OCI-LY3 (cell line): Measurements from ENCODE around the gene FAF2.
"Not testable (repeated sequence)": the region's sequence is repeated elsewhere in the genome, so short reads cannot be mapped to it uniquely, and the experiment has no call there.

Source experiments
- H2AFZ ChIP-seq: fragments of 200-600, 300-600 bp; shearing (Covaris generic); 2 replicates; pipeline ENCODE4 v1.6.0; 2014; ENCODE audit warnings: antibody characterized with exemption, low read depth, low read length
- H3K27ac ChIP-seq: fragments of 200-600, 300-600 bp; sonication (generic); 2 replicates; pipeline ENCODE4 v1.5.1; 2014; ENCODE audit warnings: mild to moderate bottlenecking, low read length, moderate library complexity, mixed read lengths
- H3K27me3 ChIP-seq: fragments of 200-600, 300-600 bp; sonication (generic); 2 replicates; pipeline ENCODE4 v1.6.1; 2014; ENCODE audit warnings: low read depth, low read length, mixed read lengths
- H3K36me3 ChIP-seq: fragments of 200-600, 300-600 bp; sonication (generic); replicated peaks from 2 replicates; pipeline ENCODE3; 2014; ENCODE audit warnings: low read depth, low read length, mixed read lengths
- H3K4me1 ChIP-seq: fragments of 300-600, 200-600 bp; sonication (generic); 2 replicates; pipeline ENCODE4 v1.6.1; 2014; ENCODE audit warnings: low read length, mixed read lengths
- H3K4me2 ChIP-seq: fragments of 200-600, 300-600 bp; sonication (generic); 2 replicates; pipeline ENCODE4 v1.6.1; 2014; ENCODE audit warnings: low read length, mixed read lengths
- H3K4me3 ChIP-seq: fragments of 300-600, 200-600 bp; sonication (generic); 2 replicates; pipeline ENCODE4 v1.5.1; 2014; ENCODE audit warnings: antibody characterized with exemption, mild to moderate bottlenecking, low read length, moderate library complexity
- H3K79me2 ChIP-seq: fragments of 300-600, 200-600 bp; shearing (Covaris generic); 2 replicates; pipeline ENCODE4 v1.6.1; 2014; ENCODE audit warnings: mild to moderate bottlenecking, low read length, mixed read lengths
- H3K9ac ChIP-seq: fragments of 300-600, 200-600 bp; shearing (Covaris generic); 2 replicates; pipeline ENCODE4 v1.6.0; 2014; ENCODE audit warnings: mild to moderate bottlenecking, low read length, moderate library complexity
- H3K9me3 ChIP-seq: fragments of 200-600, 300-600 bp; shearing (Covaris generic); 2 replicates; pipeline ENCODE4 v1.6.1; 2014; ENCODE audit warnings: low read length, mixed read lengths; ENCODE audit not compliant: insufficient read depth
- H4K20me1 ChIP-seq: fragments of 200-600, 300-600 bp; sonication (generic); 2 replicates; pipeline ENCODE4 v1.6.1; 2016; ENCODE audit warnings: low read length, mixed read lengths; ENCODE audit not compliant: insufficient read depth
- EZH2phosphoT487 ChIP-seq: fragments of 200-600 bp; shearing (Covaris generic); IDR thresholded peaks from 2 replicates; pipeline ENCODE4 v1.6.1; 2018; ENCODE audit warnings: antibody characterized with exemption, mixed run types, low read depth
- TF ChIP-seq, protein P1 (sequence below): fragments of 200-600, 300-600 bp; sonication (generic); IDR thresholded peaks from 2 replicates; pipeline ENCODE4 v1.5.1; 2014; ENCODE audit warnings: antibody characterized with exemption, low read length, low read depth

The FAF2 gene

DNA sequence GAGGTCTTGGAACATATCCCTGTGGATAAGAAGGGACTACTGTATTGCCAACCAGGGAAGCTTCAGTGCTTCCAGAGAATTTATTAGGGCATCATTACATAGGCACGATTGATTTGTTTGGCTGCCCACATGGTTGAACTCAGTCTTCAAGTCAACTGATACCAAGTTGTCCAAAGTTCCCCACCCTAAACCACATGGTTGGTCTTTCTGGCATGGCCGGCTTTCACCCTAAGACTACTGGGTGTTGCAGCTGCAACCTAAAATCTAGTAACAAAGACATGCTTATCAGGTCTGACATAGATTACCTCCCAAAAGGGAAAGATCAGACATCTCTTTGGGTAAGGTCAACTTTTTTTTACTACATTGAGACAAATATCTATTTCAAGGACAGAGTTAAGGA lies 37.0 kb downstream of the FAF2 start:
- Histone ChIP-seq H3K4me3 (no peak overlapping the region), H2AFZ (no peak overlapping the region), H3K4me1 (no peaks in the 10 kb centered on the region), H3K27ac (no peak overlapping the region), H3K4me2 (no peak overlapping the region), H3K79me2 (peaks cover 18% of the 10 kb centered on the region; the same call in 1 of the 2 replicates), H3K9me3 (no peaks in the 10 kb centered on the region), H4K20me1 (peaks cover 6% of the 10 kb centered on the region; the same call in 1 of the 2 replicates), H3K27me3 (no peaks in the 10 kb centered on the region), H3K9ac (no peak overlapping the region), H3K36me3 (peaks cover 33% of the 10 kb centered on the region)
- TF ChIP-seq, protein P1, sequence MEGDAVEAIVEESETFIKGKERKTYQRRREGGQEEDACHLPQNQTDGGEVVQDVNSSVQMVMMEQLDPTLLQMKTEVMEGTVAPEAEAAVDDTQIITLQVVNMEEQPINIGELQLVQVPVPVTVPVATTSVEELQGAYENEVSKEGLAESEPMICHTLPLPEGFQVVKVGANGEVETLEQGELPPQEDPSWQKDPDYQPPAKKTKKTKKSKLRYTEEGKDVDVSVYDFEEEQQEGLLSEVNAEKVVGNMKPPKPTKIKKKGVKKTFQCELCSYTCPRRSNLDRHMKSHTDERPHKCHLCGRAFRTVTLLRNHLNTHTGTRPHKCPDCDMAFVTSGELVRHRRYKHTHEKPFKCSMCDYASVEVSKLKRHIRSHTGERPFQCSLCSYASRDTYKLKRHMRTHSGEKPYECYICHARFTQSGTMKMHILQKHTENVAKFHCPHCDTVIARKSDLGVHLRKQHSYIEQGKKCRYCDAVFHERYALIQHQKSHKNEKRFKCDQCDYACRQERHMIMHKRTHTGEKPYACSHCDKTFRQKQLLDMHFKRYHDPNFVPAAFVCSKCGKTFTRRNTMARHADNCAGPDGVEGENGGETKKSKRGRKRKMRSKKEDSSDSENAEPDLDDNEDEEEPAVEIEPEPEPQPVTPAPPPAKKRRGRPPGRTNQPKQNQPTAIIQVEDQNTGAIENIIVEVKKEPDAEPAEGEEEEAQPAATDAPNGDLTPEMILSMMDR: no peak
- no peak for TF ChIP-seq EZH2phosphoT487

DNA sequence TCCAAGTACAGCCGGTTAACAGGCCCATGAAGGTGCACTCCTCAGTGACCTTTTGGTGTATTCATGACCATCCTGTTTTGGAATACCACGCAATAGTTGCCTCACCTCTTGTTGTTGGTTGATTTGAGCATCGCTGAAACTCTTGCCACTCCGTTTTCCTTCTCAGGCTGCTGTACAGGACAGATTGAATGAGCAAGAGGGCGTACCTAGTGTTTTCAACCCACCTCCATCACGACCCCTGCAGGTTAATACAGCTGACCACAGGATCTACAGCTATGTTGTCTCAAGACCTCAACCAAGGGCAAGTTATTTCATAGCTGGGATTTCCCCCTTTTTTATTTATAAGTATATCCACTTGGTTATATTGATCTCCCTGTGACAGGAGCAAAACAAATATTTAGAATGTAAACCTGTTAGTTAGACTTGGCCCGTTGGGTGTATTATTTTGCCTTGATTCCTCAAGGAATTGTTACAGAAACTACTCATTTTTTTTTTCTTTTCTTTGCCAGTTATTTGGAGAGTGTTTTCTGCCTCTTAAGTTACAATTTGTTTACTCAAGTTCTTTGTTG lies 38.1 kb downstream of the FAF2 start:
- no peak overlapping the region for H3K4me3 ChIP-seq
- TF ChIP-seq, protein P1: no peak
- TF ChIP-seq EZH2phosphoT487: no peak
- peaks cover 39% of the 10 kb centered on the region for H3K36me3 ChIP-seq
- peaks cover 6% of the 10 kb centered on the region; the same call in 1 of the 2 replicates for H4K20me1 ChIP-seq
- no peak overlapping the region for H3K27ac ChIP-seq
- H3K4me2 ChIP-seq: no peak overlapping the region
- H3K4me1 ChIP-seq: no peaks in the 10 kb centered on the region
- H3K9ac ChIP-seq: no peak overlapping the region
- peaks cover 16% of the 10 kb centered on the region; the same call in 1 of the 2 replicates for H3K79me2 ChIP-seq
- H2AFZ ChIP-seq: no peak overlapping the region
- H3K9me3 ChIP-seq: no peaks in the 10 kb centered on the region
- no peaks in the 10 kb centered on the region for H3K27me3 ChIP-seq

DNA sequence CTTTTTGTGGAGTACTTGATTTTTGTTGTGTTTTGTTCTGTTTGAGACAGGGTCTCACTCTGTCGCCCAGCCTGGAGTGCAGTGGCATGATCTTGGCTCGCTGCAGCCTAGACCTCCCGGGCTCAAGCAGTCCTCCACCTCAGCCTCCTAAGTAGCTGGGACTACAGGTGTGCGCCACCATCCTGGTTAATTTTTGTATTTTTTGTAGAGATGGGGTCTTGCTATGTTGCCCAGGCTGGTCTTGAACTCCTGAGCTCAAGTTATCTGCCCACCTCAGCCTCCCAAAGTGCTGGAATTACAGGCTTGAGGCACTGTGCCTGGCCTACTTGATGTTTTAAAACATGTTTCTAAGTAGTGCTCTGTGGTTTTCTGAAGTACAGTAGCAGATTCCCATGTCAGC lies 39.0 kb downstream of the FAF2 start:
- H3K4me2 ChIP-seq, H3K9ac ChIP-seq, H3K4me3 ChIP-seq, H3K27ac ChIP-seq, H3K9me3 ChIP-seq, H4K20me1 ChIP-seq, H3K4me1 ChIP-seq, H3K27me3 ChIP-seq, H2AFZ ChIP-seq: not testable (repeated sequence)
- peaks cover 41% of the 10 kb centered on the region for H3K36me3 ChIP-seq
- peaks cover 13% of the 10 kb centered on the region; the same call in 1 of the 2 replicates for H3K79me2 ChIP-seq

DNA sequence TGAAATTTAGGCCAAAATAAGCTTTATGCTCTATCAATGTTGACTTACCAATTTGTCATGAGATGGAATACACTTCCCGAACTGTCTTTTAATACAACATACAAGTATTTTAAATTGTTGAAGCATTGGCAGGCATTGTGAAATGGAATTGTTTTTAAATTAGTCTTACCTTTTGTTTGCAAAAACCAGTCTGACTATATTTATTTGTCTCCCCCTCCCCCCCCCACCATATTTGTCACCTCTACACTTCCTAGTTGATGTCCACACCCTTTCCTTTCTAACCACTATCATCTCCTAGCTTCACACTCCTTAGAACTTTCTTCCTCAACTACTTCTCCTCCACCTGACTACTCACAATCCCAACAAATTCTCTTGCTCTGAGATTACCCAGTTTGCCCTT lies 40.9 kb downstream of the FAF2 start:
- Histone ChIP-seq H3K4me1 (no peaks in the 10 kb centered on the region), H3K27ac (no peak overlapping the region), H4K20me1 (peaks cover 6% of the 10 kb centered on the region; the same call in 1 of the 2 replicates), H3K4me3 (no peak overlapping the region), H3K9me3 (no peaks in the 10 kb centered on the region), H3K79me2 (peaks cover 8% of the 10 kb centered on the region; the same call in 1 of the 2 replicates), H3K9ac (no peak overlapping the region), H3K27me3 (no peaks in the 10 kb centered on the region), H3K36me3 (peaks cover 55% of the 10 kb centered on the region), H2AFZ (no peak overlapping the region), H3K4me2 (no peak overlapping the region)
- TF ChIP-seq, protein P1: no peak
- no peak for TF ChIP-seq EZH2phosphoT487
